HUES48 (cell line): Measurements from ENCODE around the gene ANKS1B.
"Not testable (repeated sequence)": the region's sequence is repeated elsewhere in the genome, so short reads cannot be mapped to it uniquely, and the experiment has no call there.

Experiments used
- H3K27ac ChIP-seq: one replicate; pipeline ENCODE4 v1.7.0; 2013; ENCODE audit warnings: low read depth, low read length, inconsistent platforms
- H3K27me3 ChIP-seq: 2 replicates; pipeline ENCODE4 v1.6.1; 2013; ENCODE audit warnings: mild to moderate bottlenecking, low read length; ENCODE audit not compliant: control insufficient read depth, insufficient read depth
- H3K36me3 ChIP-seq: 2 replicates; pipeline ENCODE4 v1.6.1; 2013; ENCODE audit warnings: low read length; ENCODE audit not compliant: control insufficient read depth, insufficient read depth
- H3K4me1 ChIP-seq: 2 replicates; pipeline ENCODE4 v1.6.1; 2013; ENCODE audit warnings: mild to moderate bottlenecking, low read length; ENCODE audit not compliant: control insufficient read depth, insufficient read depth
- H3K4me3 ChIP-seq: 2 replicates; pipeline ENCODE4 v1.5.1; 2013; ENCODE audit warnings: mild to moderate bottlenecking, low read depth, low read length
- H3K9ac ChIP-seq: 2 replicates; pipeline ENCODE4 v1.6.1; 2013; ENCODE audit warnings: mild to moderate bottlenecking, low read depth, low read length, moderate library complexity
- H3K9me3 ChIP-seq: 2 replicates; pipeline ENCODE4 v1.6.1; 2013; ENCODE audit warnings: low read length; ENCODE audit not compliant: control insufficient read depth, insufficient read depth

ANKS1B gene

DNA sequence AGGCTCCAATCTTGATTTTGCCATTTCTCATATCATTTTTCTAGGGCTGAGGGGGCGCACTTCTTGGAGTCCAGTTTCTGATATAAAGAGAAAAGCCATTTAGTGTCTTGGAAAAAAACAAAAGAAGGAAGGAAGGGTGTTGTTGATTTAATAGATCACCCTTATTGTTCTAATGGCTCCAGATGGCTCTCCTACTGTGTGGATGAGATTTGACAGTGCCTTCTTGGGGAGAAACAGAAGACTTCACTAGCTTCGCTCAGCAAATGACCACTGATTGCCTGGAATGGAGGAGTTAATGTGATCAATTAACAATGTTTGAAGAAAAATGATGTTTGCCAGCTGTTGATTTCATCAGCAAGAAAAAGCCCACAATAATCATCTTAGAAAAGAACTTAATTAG lies 1123.5 kb downstream of the ANKS1B start:
- Histone ChIP-seq H3K36me3 (no peaks in the 10 kb centered on the region), H3K4me3 (0 out of 2 replicates have a peak overlapping the region, but pooled peaks have one; percentile 2), H3K4me1 (peaks cover 54% of the 10 kb centered on the region), H3K9me3 (no peaks in the 10 kb centered on the region), H3K27ac (peak overlapping the region; percentile 49), H3K9ac (no peak overlapping the region), H3K27me3 (no peaks in the 10 kb centered on the region)

DNA sequence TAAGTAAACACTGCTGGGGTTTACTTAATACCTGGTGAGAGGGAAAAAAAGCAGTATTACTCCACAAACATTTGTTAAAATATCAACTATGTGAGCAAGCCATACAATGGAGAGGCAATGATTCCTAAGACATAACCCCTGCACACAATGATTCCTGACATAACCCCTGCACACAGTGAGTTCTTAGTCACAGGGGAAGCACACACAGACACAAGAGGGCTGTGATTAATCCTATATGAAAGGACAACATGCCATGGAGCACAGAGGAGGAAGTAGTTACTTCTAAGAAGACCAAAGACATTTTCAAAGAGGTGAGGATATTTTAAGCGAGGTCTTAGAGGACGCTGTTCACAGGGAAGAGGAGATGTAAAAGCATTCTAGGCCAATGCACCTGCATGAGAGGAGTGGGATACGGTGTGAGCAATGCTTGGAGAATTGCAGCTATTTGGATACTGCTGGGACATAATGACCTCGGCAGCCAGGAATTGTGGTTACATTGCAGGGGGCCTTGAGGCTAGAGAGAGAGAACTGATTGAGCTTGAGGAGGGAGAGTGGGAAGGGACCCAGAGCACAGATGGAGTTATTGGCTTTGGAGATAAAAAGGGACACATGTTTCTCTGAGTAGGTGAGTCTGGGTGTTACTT lies 1127.7 kb downstream of the ANKS1B start:
- Histone ChIP-seq H3K27ac (peak overlapping the region; percentile 96), H3K9ac (peak overlapping the region; percentile 24), H3K4me3 (peak overlapping the region; percentile 11; the same call in 1 of the 2 replicates), H3K36me3 (no peaks in the 10 kb centered on the region), H3K27me3 (no peaks in the 10 kb centered on the region), H3K4me1 (peaks cover 47% of the 10 kb centered on the region), H3K9me3 (no peaks in the 10 kb centered on the region)

DNA sequence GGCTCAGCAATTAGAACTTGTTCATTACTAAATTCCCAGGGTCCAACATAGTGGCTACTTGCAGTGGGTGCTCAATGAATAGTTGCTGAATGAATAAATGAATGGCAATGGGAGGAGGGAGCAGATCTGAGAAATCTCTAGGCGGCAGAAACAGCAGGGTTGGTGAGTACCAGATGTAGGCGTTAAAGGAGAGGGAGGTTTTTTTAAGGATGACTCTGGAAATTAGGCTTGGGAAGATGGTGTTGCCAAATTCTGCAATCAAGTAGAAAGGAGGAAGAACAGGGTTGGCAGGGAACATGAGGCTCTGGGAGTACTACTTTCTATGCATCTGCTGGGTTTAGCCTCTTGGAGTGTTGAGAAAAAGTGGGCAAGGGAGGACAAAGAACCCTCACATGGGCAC lies 1132.6 kb downstream of the ANKS1B start:
- H3K36me3 ChIP-seq = no peaks in the 10 kb centered on the region
- no peak overlapping the region for H3K4me3 ChIP-seq
- H3K9me3 ChIP-seq = no peaks in the 10 kb centered on the region
- H3K9ac ChIP-seq = no peak overlapping the region
- H3K4me1 ChIP-seq = peaks cover 30% of the 10 kb centered on the region
- no peaks in the 10 kb centered on the region for H3K27me3 ChIP-seq
- H3K27ac ChIP-seq = no peak overlapping the region

DNA sequence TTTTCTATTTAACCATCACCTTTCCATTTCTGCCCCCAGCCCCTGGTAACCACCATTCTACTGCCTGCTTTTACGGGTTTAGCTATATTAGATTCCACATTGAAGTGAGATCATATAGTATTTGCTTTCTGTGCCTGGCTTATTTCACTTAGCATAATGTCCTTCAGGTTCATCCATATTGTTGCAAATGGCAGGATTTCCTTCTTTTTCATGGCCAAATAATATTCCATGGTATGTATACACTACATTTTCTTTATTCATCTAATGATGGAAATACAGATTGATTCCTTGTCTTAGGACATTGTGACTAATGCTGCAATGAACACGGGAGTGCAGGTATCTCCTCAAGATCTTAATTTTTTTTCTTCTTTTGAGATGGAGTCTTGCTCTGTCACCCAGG lies 1137.5 kb downstream of the ANKS1B start:
- Histone ChIP-seq H3K9me3 (no peaks in the 10 kb centered on the region), H3K27ac (no peak overlapping the region), H3K4me1 (peaks cover 12% of the 10 kb centered on the region), H3K36me3 (no peaks in the 10 kb centered on the region), H3K4me3 (no peak overlapping the region), H3K9ac (no peak overlapping the region), H3K27me3 (no peaks in the 10 kb centered on the region)

DNA sequence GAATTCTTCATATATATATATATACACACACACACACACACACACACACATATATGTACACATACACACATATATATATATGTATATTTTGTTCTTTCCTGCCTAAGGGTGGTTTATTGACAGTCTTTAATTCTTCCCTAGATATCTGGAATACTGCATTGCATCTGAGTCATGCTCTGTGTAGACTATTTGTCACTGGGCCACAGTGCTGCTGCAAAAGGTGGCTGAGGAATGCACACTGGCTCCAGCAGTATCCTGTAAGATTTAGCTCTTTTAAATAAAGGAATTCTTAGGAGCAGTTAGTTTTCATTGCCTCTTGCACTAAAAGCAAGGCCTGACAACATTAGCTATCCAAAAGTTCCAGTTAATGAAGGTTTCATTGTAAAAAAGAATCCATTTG lies 1138.8 kb downstream of the ANKS1B start:
- Histone ChIP-seq H3K9ac (no peak overlapping the region), H3K4me3 (no peak overlapping the region), H3K9me3 (no peaks in the 10 kb centered on the region), H3K27ac (no peak overlapping the region), H3K27me3 (no peaks in the 10 kb centered on the region), H3K4me1 (peaks cover 12% of the 10 kb centered on the region), H3K36me3 (no peaks in the 10 kb centered on the region)

DNA sequence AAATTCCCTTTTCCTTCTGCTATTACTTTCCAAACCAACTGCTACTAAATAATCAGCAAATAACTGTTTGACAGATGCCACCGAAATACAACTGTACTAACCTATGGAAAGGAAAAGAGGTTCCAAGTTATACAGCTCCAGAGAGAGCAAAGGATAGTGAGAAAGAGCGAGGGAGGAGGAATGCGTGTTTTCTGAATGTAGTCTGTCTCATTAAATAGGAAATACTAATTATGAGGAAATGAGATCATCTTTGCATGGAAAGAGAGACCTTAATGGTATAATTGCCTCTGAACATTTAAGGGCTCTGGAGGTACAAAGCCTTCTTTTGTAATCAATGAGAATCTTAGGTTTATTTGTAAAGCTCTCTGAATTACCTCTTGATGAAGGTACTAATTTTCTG lies 1144.4 kb downstream of the ANKS1B start:
- peaks cover 16% of the 10 kb centered on the region for H3K4me1 ChIP-seq
- H3K4me3 ChIP-seq = no peak overlapping the region
- no peak overlapping the region for H3K27ac ChIP-seq
- no peak overlapping the region for H3K9ac ChIP-seq
- no peaks in the 10 kb centered on the region for H3K36me3 ChIP-seq
- no peaks in the 10 kb centered on the region for H3K27me3 ChIP-seq
- no peaks in the 10 kb centered on the region for H3K9me3 ChIP-seq

DNA sequence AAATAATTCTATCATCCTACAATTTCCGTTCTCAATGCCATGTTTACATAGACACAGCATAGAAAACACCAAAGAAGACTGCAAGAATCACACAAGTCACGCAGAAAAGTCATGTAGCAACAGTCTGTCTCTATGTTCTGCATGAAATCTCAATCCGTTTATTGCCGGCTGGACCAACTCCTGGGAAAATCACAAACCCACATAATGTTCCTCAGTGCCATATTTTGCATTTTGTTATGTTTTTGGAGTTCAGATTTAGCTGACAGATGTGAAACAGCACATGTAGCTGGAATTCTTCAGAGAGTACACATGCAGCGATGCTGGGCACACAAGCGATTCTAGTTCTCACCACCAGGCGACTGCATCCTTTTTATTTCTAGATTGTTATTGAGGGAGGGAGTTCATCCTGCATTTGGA lies 1146.5 kb downstream of the ANKS1B start:
- H3K4me1 ChIP-seq = peaks cover 22% of the 10 kb centered on the region
- no peaks in the 10 kb centered on the region for H3K27me3 ChIP-seq

DNA sequence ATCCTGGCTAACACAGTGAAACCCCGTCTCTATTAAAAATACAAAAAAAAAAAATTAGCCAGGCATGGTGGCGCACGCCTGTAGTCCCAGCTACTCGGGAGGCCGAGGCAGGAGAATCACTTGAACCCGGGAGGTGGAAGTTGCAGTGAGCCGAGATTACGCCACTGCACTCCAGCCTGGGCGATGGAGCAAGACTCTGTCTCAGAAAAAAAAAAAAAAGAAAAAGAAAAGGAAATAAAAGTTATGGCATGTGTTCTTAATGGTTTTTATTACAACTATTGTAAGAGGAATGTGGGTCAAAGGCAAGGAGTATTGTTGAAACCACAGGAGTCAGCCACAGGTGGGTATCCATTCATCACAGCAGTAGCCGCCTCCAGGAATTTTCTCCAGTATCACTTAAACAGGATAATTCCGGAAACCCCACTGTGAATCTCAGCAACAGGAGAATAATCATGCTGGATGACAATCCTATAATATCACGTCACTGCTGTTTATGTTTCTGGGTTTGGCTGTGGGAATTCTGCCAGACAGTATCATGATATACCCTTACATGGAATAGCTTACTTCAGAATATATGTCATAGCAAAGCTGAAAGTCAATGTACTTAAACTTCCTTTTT lies 1147.5 kb downstream of the ANKS1B start:
- Histone ChIP-seq H3K27ac (peak overlapping the region; percentile 36), H3K4me1 (peaks cover 22% of the 10 kb centered on the region)
- H3K36me3 ChIP-seq, H3K27me3 ChIP-seq, H3K4me3 ChIP-seq, H3K9me3 ChIP-seq, H3K9ac ChIP-seq: not testable (repeated sequence)

More for the DNA sequence above, 1146.5 kb downstream of the ANKS1B start:
- no peak overlapping the region for H3K4me3 ChIP-seq
- no peaks in the 10 kb centered on the region for H3K9me3 ChIP-seq
- H3K27ac ChIP-seq = peak overlapping the region; percentile 54
- no peaks in the 10 kb centered on the region for H3K36me3 ChIP-seq
- no peak overlapping the region for H3K9ac ChIP-seq

DNA sequence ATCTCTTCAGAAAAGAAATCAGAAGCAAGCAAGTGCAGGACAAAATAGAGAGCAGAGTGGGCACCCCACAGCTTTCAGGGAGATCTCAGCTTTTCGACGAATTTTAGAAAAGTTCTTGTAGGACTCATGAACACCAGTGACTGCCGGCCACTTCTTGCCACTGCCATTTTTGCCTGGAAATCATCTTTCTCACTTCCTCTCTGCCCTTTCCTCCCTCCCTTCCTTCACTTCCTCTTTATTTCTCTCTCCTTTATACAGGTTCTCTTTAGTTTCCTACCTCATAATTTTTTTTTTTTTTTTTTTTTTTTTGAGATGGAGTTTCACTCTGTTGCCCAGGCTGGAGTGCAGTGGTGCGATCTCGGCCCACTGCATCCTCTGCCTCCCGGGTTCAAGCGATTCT lies 1154.1 kb downstream of the ANKS1B start:
- Histone ChIP-seq H3K4me1 (peaks cover 13% of the 10 kb centered on the region; the same call in 1 of the 2 replicates), H3K9ac (no peak overlapping the region), H3K27ac (no peak overlapping the region), H3K36me3 (no peaks in the 10 kb centered on the region), H3K27me3 (no peaks in the 10 kb centered on the region), H3K9me3 (no peaks in the 10 kb centered on the region), H3K4me3 (no peak overlapping the region)

DNA sequence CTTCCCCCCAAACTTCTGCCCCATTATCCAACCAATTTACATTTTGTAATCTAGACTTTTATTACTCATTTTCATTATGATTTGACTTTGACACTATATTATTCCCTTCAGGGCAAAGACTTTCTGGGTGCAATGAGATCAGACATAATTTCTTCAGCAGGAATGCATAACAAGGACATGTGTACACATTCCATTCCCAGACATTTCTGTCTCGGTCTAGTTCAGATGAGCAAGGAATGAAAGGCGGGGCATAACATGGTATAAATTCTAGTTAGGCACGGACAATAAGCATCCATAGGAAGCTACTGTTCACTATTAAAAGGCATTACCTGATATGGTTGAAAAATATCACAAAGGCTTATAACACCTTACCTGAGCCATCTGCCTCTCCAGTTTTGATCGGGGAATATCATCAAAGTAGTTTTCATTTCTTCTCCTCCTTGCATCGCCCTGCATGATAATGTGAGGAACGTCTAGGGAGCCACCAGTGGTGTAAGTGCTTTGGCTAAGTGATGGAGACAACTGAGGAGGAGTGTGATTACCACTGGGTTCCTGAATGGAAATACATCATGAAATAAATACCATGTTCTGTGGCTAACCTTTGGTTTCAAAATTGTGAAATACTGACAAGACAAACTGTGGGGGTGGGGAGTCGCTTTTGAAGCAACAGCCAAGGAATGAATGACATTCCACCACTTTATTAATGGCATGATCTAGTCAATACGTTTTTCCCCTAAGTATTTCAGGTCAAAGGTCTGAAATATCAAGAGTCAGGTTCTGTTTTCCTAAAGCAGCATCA lies 1155.7 kb downstream of the ANKS1B start:
- H3K9me3 ChIP-seq = no peaks in the 10 kb centered on the region
- no peak overlapping the region for H3K27ac ChIP-seq
- H3K27me3 ChIP-seq = no peaks in the 10 kb centered on the region
- no peak overlapping the region for H3K4me3 ChIP-seq
- H3K9ac ChIP-seq = no peak overlapping the region
- H3K36me3 ChIP-seq = no peaks in the 10 kb centered on the region
- H3K4me1 ChIP-seq = peaks cover 14% of the 10 kb centered on the region

DNA sequence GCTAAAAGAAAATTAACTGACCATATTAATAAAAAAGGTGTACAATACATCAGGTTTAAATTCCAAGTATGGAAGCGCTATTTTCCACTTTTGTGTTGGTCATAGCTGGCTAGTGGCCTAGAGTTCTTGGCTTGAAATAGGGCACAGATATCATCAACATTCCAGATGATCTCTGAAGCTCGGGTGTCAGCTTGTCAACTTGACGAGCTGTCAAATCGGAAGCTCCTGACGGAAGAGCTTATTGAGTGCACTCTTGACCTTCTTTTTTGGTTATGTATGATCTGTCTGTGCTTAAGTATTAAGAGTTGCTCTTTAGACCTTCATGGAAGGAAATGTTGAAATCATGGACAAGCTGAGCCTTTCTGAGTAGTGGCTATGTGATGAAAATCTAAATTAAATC lies 1161.7 kb downstream of the ANKS1B start:
- Histone ChIP-seq H3K9me3 (no peaks in the 10 kb centered on the region), H3K9ac (no peak overlapping the region), H3K27ac (no peak overlapping the region), H3K4me3 (no peak overlapping the region), H3K27me3 (no peaks in the 10 kb centered on the region), H3K36me3 (no peaks in the 10 kb centered on the region), H3K4me1 (peaks cover 29% of the 10 kb centered on the region)
